Naive B cell (primary cell): ENCODE results near the gene ADAMTS13. TPM values are rescaled to one million over a fixed set of nuclear protein-coding genes. Genes with fewer than 3 reads are reported as not detected.
A peak's percentile ranks its signal among the peaks of the same experiment; 100 is the strongest.

Experiments
- ATAC-seq, 2 donors: fragments of 150-1000 bp; cut with Tn5 transposase; 2 replicates each; pipeline ENCODE4 v1.10.0; 2021; ENCODE audit warnings: low read depth in 2 of 2, mild to moderate bottlenecking in 2 of 2, moderate library complexity in 2 of 2
- DNase-seq: peaks from one replicate; pipeline ENCODE4 v3.0.0; 2022
- H3K27ac Mint-ChIP-seq, 6 donors: one replicate each; pipeline ENCODE4 v1.8.0; 2020 to 2022; ENCODE audit warnings: mild to moderate bottlenecking in 6 of 6, mixed read lengths in 6 of 6, moderate library complexity in 5 of 6, inconsistent platforms in 2 of 6
- H3K27me3 Mint-ChIP-seq, 3 donors: one replicate each; pipeline ENCODE4 v1.8.0; 2021 to 2022; ENCODE audit warnings: mixed read lengths in 3 of 3, mild to moderate bottlenecking in 1 of 3
- H3K36me3 Mint-ChIP-seq, 2 donors: one replicate each; pipeline ENCODE4 v1.8.0; 2020 to 2022; ENCODE audit warnings: mixed read lengths in 2 of 2, inconsistent platforms in 1 of 2, mild to moderate bottlenecking in 1 of 2
- H3K4me1 Mint-ChIP-seq, 3 donors: one replicate each; pipeline ENCODE4 v1.8.0; 2020 to 2022; ENCODE audit warnings: mixed read lengths in 3 of 3, inconsistent platforms in 1 of 3, mild to moderate bottlenecking in 1 of 3, moderate library complexity in 1 of 3
- H3K4me3 Mint-ChIP-seq, 8 donors: one replicate each; pipeline ENCODE4 v1.8.0; 2020 to 2022; ENCODE audit warnings: mild to moderate bottlenecking in 8 of 8, mixed read lengths in 8 of 8, moderate library complexity in 8 of 8, inconsistent platforms in 2 of 8
- H3K9me3 Mint-ChIP-seq, 7 donors: one replicate each; pipeline ENCODE4 v1.8.0; 2020 to 2022; ENCODE audit warnings: mixed read lengths in 7 of 7, mild to moderate bottlenecking in 5 of 7, inconsistent platforms in 2 of 7, moderate library complexity in 1 of 7
- polyA plus RNA-seq, 6 donors: library from polyadenylated mRNA; unstranded; fragments of 300-500 nt; fragmentation: Illumina TruSeq; gene quantifications; one replicate each; pipeline ENCODE4 v1.2.3, GENCODE V29; 2021; ENCODE audit warnings: low read depth in 6 of 6

The ADAMTS13 gene
- polyA plus RNA-seq, 6 donors from 2014 or later: 0.23 to 0.25 TPM; not detected in 4

GRCh38 chr9:133499132-133499891 lies 77.1 kb downstream of the ADAMTS13 start:
- Mint-ChIP-seq H3K4me1 (no peaks in the 10 kb centered on the region), H3K27ac (no peak overlapping the region), H3K27me3 (peaks cover 13 to 50% (median 45%) of the 10 kb centered on the region in 3 donors), H3K36me3 (peaks cover 6 to 23% of the 10 kb centered on the region in 2 donors), H3K4me3 (no peak overlapping the region), H3K9me3 (peaks cover 13 to 33% (median 28%) of the 10 kb centered on the region in 7 donors)
- no peak for ATAC-seq
- DNase-seq: no peak

- Mint-ChIP-seq H3K27me3 (peaks cover 13 to 50% (median 45%) of the 10 kb centered on the region in 3 donors), H3K4me1 (no peaks in the 10 kb centered on the region), H3K9me3 (peaks cover 13 to 35% (median 28%) of the 10 kb centered on the region in 7 donors), H3K27ac (no peak overlapping the region), H3K4me3 (no peak overlapping the region), H3K36me3 (peaks cover 6 to 23% of the 10 kb centered on the region in 2 donors)
- DNase-seq: no peak
- no peak for ATAC-seq
Measured at GRCh38 chr9:133499892-133500270, 77.7 kb downstream of the ADAMTS13 start.

GRCh38 chr9:133502112-133502511 lies 79.9 kb downstream of the ADAMTS13 start:
- ATAC-seq (no peak), DNase-seq (no peak)
- Mint-ChIP-seq H3K27ac (no peak overlapping the region), H3K4me3 (no peak overlapping the region), H3K4me1 (no peaks in the 10 kb centered on the region), H3K36me3 (peaks cover 6 to 23% of the 10 kb centered on the region in 2 donors), H3K27me3 (peaks cover 13 to 53% (median 53%) of the 10 kb centered on the region in 3 donors), H3K9me3 (peaks cover 13 to 35% (median 28%) of the 10 kb centered on the region in 7 donors)

GRCh38 chr9:133505186-133505830 lies 83.1 kb downstream of the ADAMTS13 start:
- ATAC-seq (no peak), DNase-seq (no peak)
- H3K36me3 Mint-ChIP-seq: peaks cover 6 to 23% of the 10 kb centered on the region in 2 donors
- H3K27ac Mint-ChIP-seq: no peak overlapping the region
- H3K27me3 Mint-ChIP-seq: peaks cover 18 to 57% (median 40%) of the 10 kb centered on the region in 3 donors
- H3K9me3 Mint-ChIP-seq: peaks cover 13 to 33% (median 28%) of the 10 kb centered on the region in 7 donors
- H3K4me1 Mint-ChIP-seq: peaks cover 0 to 6% (median 5%) of the 10 kb centered on the region in 3 donors
- no peak overlapping the region for H3K4me3 Mint-ChIP-seq

- DNase-seq (no peak), ATAC-seq (no peak)
- Mint-ChIP-seq H3K9me3 (peaks cover 10 to 30% (median 25%) of the 10 kb centered on the region in 7 donors), H3K27me3 (peaks cover 18 to 50% (median 32%) of the 10 kb centered on the region in 3 donors), H3K4me1 (peaks cover 0 to 6% (median 5%) of the 10 kb centered on the region in 3 donors), H3K36me3 (peaks cover 6 to 17% of the 10 kb centered on the region in 2 donors), H3K4me3 (no peak overlapping the region), H3K27ac (no peak overlapping the region)
Measured at GRCh38 chr9:133505901-133506652, 83.9 kb downstream of the ADAMTS13 start.

GRCh38 chr9:133506653-133507038 lies 84.5 kb downstream of the ADAMTS13 start:
- no peak for DNase-seq
- H3K27me3 Mint-ChIP-seq: peaks cover 13 to 45% (median 26%) of the 10 kb centered on the region in 3 donors
- ATAC-seq: no peak
- H3K4me1 Mint-ChIP-seq: peaks cover 0 to 6% (median 5%) of the 10 kb centered on the region in 3 donors
- H3K27ac Mint-ChIP-seq: no peak overlapping the region
- no peak overlapping the region for H3K4me3 Mint-ChIP-seq
- peaks cover under 1 to 11% of the 10 kb centered on the region in 2 donors for H3K36me3 Mint-ChIP-seq
- peaks cover 5 to 24% (median 19%) of the 10 kb centered on the region in 7 donors for H3K9me3 Mint-ChIP-seq

- no peak overlapping the region for H3K4me3 Mint-ChIP-seq
- no peak overlapping the region for H3K27ac Mint-ChIP-seq
- ATAC-seq: no peak
- peaks cover 0 to 4% of the 10 kb centered on the region in 2 donors for H3K36me3 Mint-ChIP-seq
- peaks cover 0 to 6% (median 5%) of the 10 kb centered on the region in 3 donors for H3K4me1 Mint-ChIP-seq
- peaks cover 13 to 41% (median 21%) of the 10 kb centered on the region in 3 donors for H3K27me3 Mint-ChIP-seq
- H3K9me3 Mint-ChIP-seq: peaks cover 3 to 17% (median 13%) of the 10 kb centered on the region in 7 donors
- no peak for DNase-seq
Measured at GRCh38 chr9:133507246-133507965, 85.2 kb downstream of the ADAMTS13 start.

GRCh38 chr9:133508046-133508445 lies 85.9 kb downstream of the ADAMTS13 start:
- peaks cover 0 to 6% (median 5%) of the 10 kb centered on the region in 3 donors for H3K4me1 Mint-ChIP-seq
- no peak for DNase-seq
- no peak overlapping the region for H3K27ac Mint-ChIP-seq
- peaks cover 0 to 12% (median 8%) of the 10 kb centered on the region in 7 donors for H3K9me3 Mint-ChIP-seq
- H3K36me3 Mint-ChIP-seq: no peaks in the 10 kb centered on the region
- no peak for ATAC-seq
- H3K27me3 Mint-ChIP-seq: peaks cover 13 to 35% (median 16%) of the 10 kb centered on the region in 3 donors
- peak overlapping the region in 1 of 8 donors; percentile 23 for H3K4me3 Mint-ChIP-seq

Other genes starting within 250 kb of the ADAMTS13 start
- not detected for gene OBP2B, start 213.1 kb upstream of the ADAMTS13 start, polyA plus RNA-seq
- under 1 TPM in 2 of 6 donors, not detected in 4; 0.93 to 0.94 TPM for gene ABO, start 147.2 kb upstream of the ADAMTS13 start, polyA plus RNA-seq
- 10 to 100 TPM in 1 of 6 donors, 1 to 10 TPM in 4, under 1 TPM in 1; 0.09 to 13.0 (median 6.8) TPM for gene SURF6, start 86.2 kb upstream of the ADAMTS13 start, polyA plus RNA-seq
- 10 to 100 TPM; 14.9 to 36.8 (median 20.2) TPM for gene MED22, start 74.2 kb upstream of the ADAMTS13 start, polyA plus RNA-seq
- 1,000 to 10,000 TPM in 5 of 6 donors, 100 to 1,000 TPM in 1; 715 to 1,392 (median 1,075) TPM for gene RPL7A, start 74.1 kb upstream of the ADAMTS13 start, polyA plus RNA-seq
- 100 to 1,000 TPM in 1 of 6 donors, 10 to 100 TPM in 5; 77.6 to 142 (median 94.1) TPM for gene SURF1, start 65.9 kb upstream of the ADAMTS13 start, polyA plus RNA-seq
- gene SURF2, start 65.8 kb upstream of the ADAMTS13 start, polyA plus RNA-seq: 10 to 100 TPM; 21.6 to 40.5 (median 28.1) TPM
- 10 to 100 TPM; 76.2 to 99.5 (median 82.9) TPM for gene SURF4, start 46.3 kb upstream of the ADAMTS13 start, polyA plus RNA-seq
- gene STKLD1, start 46.0 kb upstream of the ADAMTS13 start, polyA plus RNA-seq: under 1 TPM in 2 of 6 donors, not detected in 4; 0.18 to 0.61 TPM
- gene REXO4, start 4.4 kb upstream of the ADAMTS13 start, polyA plus RNA-seq: 10 to 100 TPM in 5 of 6 donors, 1 to 10 TPM in 1; 4.3 to 27.7 (median 15.1) TPM
- gene CACFD1, start 37.6 kb downstream of the ADAMTS13 start, polyA plus RNA-seq: 10 to 100 TPM; 14.7 to 23.5 (median 18.7) TPM
- gene SLC2A6, start 56.7 kb downstream of the ADAMTS13 start, polyA plus RNA-seq: 10 to 100 TPM; 25.6 to 49.3 (median 31.0) TPM
- not detected for gene MYMK, start 102.6 kb downstream of the ADAMTS13 start, polyA plus RNA-seq
- gene ADAMTSL2, start 112.3 kb downstream of the ADAMTS13 start, polyA plus RNA-seq: not detected
- gene FAM163B, start 187.0 kb downstream of the ADAMTS13 start, polyA plus RNA-seq: not detected
- gene DBH, start 214.0 kb downstream of the ADAMTS13 start, polyA plus RNA-seq: not detected